Panc1 (cell line): ENCODE measurements around the gene RNF167.

ENCODE experiments used
- CTCF ChIP-seq: fragments of 450-650 bp; IDR thresholded peaks from 2 replicates; pipeline ENCODE4 v1.5.1; 2017; ENCODE audit warnings: mild to moderate bottlenecking
- POLR2AphosphoS5 ChIP-seq: IDR thresholded peaks from 2 replicates; pipeline ENCODE4 v1.6.1; 2012; ENCODE audit warnings: mild to moderate bottlenecking, low read depth, low read length, moderate library complexity
- REST ChIP-seq, 2 experiments: IDR thresholded peaks; 2 replicates each; pipeline ENCODE4 v1.6.1; 2011 to 2012; ENCODE audit warnings: low read depth in 2 of 2, control low read depth in 1 of 2, low read length in 1 of 2, mild to moderate bottlenecking in 1 of 2, moderate library complexity in 1 of 2; ENCODE audit not compliant: insufficient read depth in 1 of 2
- TCF7L2 ChIP-seq: IDR thresholded peaks from 2 replicates; pipeline ENCODE4 v1.6.1; 2011; ENCODE audit warnings: mild to moderate bottlenecking, low read depth, low read length, inconsistent platforms

- TF ChIP-seq CTCF (no peak), REST (IDR thresholded peaks at IDR 0.05; ENCODE audit: insufficient read depth in 1 of 2, low read depth in 2 of 2, low read length in 1 of 2) (no peak), TCF7L2 (no peak), POLR2AphosphoS5 (no peak)
Observed at GRCh38 chr17:4893272-4893671, 46.8 kb upstream of the RNF167 start.
